Measurements from ENCODE around the gene SPAG16. TPM values are rescaled to one million over a fixed set of nuclear protein-coding genes. Genes with fewer than 3 reads are reported as not detected.

SPAG16 gene
- total RNA-seq, 3 donors from 2014 or later = 25.3 to 42.0 (median 41.7) TPM

DNA sequence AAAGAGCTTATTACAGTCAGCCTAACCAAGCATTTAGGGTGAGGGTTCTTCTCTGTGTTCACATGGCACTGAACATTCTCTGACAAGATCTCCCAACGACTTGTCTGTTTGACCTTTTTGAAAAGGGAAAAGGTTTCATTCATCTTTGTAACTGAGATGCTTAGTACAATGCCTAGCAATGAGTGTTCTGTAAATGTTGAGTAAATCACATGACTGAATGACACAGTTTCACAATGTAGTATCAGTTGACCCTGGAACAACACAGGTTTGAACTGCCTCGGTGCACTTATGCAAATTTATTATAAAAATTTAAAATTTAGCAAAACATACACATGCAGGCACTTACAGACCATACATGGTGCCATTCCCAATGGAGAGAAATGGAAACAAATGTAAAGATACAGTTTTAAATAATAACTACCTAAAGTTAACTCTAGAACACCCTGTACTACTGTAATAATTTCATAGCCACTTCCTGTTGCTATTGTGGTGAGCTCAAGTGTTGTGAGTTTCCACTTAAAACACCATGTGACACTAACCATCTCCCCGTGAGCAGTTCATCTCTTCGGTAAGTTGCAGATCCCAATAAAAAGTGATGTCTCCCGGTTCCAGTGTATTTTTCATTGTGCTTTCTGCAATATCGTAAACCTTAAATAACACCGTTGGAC is 1092.5 kb downstream of the SPAG16 start:
- Histone ChIP-seq H3K27me3 (no peaks in the 10 kb centered on the region), H3K4me1 (no peaks in the 10 kb centered on the region), H3K9me3 (no peaks in the 10 kb centered on the region), H3K27ac (no peak overlapping the region), H3K36me3 (no peaks in the 10 kb centered on the region), H3K4me3 (no peak overlapping the region)
- intact Hi-C loops (cut with DNase I; ENCODE audit: low total_unique reads) = no loop called here
- TF ChIP-seq POLR2AphosphoS5 (IDR thresholded peaks at IDR 0.05) (no peak), POLR2A (IDR thresholded peaks at IDR 0.05) (no peak)
- TF ChIP-seq, protein P1, sequence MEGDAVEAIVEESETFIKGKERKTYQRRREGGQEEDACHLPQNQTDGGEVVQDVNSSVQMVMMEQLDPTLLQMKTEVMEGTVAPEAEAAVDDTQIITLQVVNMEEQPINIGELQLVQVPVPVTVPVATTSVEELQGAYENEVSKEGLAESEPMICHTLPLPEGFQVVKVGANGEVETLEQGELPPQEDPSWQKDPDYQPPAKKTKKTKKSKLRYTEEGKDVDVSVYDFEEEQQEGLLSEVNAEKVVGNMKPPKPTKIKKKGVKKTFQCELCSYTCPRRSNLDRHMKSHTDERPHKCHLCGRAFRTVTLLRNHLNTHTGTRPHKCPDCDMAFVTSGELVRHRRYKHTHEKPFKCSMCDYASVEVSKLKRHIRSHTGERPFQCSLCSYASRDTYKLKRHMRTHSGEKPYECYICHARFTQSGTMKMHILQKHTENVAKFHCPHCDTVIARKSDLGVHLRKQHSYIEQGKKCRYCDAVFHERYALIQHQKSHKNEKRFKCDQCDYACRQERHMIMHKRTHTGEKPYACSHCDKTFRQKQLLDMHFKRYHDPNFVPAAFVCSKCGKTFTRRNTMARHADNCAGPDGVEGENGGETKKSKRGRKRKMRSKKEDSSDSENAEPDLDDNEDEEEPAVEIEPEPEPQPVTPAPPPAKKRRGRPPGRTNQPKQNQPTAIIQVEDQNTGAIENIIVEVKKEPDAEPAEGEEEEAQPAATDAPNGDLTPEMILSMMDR (IDR thresholded peaks at IDR 0.05) = no peak
- no peak for DNase-seq (ENCODE audit: low spot score in 2 of 2)

DNA sequence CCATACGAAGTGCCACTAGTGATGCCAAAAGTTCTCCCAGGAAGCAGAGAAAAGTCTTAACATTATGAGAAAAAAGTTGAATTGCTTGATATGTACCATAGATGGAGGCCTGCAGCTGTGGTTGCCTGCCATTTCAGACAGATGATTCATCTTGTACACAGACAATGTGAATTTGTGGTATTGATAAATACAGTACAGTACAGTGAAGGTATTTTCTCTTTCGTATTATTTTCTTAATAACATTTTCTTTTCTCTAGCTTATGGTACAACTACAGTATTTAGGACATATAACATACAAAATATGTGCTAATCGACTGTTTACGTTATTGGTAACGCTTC is 1093.0 kb downstream of the SPAG16 start:
- no peaks in the 10 kb centered on the region for H3K4me1 ChIP-seq
- no peak overlapping the region for H3K27ac ChIP-seq
- TF ChIP-seq POLR2AphosphoS5 (IDR thresholded peaks at IDR 0.05) (no peak), POLR2A (IDR thresholded peaks at IDR 0.05) (no peak)
- TF ChIP-seq, protein P1 (IDR thresholded peaks at IDR 0.05) = no peak
- no peak for DNase-seq (ENCODE audit: low spot score in 2 of 2)
- no peaks in the 10 kb centered on the region for H3K9me3 ChIP-seq
- H3K27me3 ChIP-seq = no peaks in the 10 kb centered on the region
- no peak overlapping the region for H3K4me3 ChIP-seq
- no peaks in the 10 kb centered on the region for H3K36me3 ChIP-seq
- intact Hi-C loops (cut with DNase I; ENCODE audit: low total_unique reads) = no loop called here

DNA sequence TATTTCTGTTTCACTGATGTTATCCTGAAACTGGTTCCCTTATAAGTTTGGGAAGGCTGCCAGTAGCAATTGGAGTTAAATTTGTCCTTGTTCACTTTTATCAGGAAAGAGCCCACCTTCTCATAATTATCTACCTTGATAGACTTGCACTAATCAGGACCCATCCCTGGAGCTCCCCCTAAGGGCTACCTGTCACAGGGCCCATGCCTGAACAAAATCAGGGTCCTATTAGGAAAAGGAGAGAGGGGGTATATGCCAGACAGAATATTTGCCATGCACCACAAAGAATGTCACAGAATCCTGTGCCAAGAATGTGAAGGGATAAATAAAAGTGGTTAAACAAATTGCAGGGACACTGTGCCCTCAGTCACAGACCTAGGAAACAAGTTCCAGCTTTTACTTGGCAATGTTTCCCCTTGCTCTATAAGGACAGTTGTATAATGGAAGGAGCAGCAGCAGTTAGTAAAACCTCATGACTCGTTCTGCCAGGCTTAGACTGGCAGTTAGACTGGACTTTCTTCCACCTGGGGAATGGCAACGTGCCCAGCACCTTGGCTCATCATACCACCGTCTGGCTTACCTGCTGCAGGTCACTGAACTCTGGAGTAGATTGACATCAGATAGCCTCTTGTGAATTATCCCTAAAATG is 1094.3 kb downstream of the SPAG16 start:
- no peaks in the 10 kb centered on the region for H3K9me3 ChIP-seq
- H3K27ac ChIP-seq = no peak overlapping the region
- no peaks in the 10 kb centered on the region for H3K36me3 ChIP-seq
- H3K27me3 ChIP-seq = no peaks in the 10 kb centered on the region
- no peak for TF ChIP-seq POLR2AphosphoS5 (IDR thresholded peaks at IDR 0.05)
- TF ChIP-seq, protein P1 (IDR thresholded peaks at IDR 0.05) = no peak
- TF ChIP-seq POLR2A (IDR thresholded peaks at IDR 0.05) = no peak
- DNase-seq (ENCODE audit: low spot score in 2 of 2) = peak; percentile 64 to 79
- H3K4me3 ChIP-seq = no peak overlapping the region
- no peaks in the 10 kb centered on the region for H3K4me1 ChIP-seq
- intact Hi-C loops (cut with DNase I; ENCODE audit: low total_unique reads) = no loop called here

DNA sequence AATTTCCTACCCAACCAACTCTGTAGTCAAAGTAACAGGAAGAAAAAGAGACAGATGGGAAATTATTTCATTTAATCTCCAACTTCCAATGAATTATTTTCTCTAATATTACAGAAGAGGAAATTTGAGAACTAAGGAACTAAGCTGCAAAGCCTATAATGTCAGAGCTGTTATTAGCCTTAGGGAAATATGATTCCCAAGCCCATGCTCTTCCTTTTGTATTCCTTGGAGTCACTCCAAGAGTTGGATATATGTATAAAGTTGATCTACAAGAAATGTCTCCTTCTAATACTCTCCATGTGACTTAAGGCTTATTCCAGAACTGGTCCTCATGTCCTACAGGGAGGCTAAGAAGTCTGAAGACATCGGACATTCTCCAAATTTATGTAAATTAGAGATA is 1095.0 kb downstream of the SPAG16 start:
- H3K4me1 ChIP-seq = no peaks in the 10 kb centered on the region
- no peak for DNase-seq (ENCODE audit: low spot score in 2 of 2)
- no peaks in the 10 kb centered on the region for H3K36me3 ChIP-seq
- H3K27ac ChIP-seq = no peak overlapping the region
- intact Hi-C loops (cut with DNase I; ENCODE audit: low total_unique reads) = no loop called here
- no peaks in the 10 kb centered on the region for H3K9me3 ChIP-seq
- no peak overlapping the region for H3K4me3 ChIP-seq
- TF ChIP-seq, protein P1 (IDR thresholded peaks at IDR 0.05) = no peak
- H3K27me3 ChIP-seq = no peaks in the 10 kb centered on the region

DNA sequence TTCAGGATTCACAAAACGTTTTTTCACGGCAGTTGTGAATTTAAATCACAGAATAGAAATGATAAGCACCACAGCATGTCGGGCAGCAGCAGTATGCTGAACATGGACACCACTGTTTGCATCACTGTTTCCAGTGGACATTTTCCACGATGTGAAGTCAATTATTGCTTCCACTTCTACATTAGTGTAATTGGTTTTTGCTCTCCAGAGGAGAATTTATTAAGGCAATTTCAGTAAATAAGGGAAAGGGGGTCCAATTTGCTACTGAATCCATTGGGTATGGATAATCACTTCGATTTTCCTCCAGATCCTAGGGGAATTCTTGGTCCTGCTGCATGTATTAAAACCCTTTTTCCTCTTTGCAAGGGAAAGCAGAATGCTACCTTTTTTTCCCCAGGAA is 1096.4 kb downstream of the SPAG16 start:
- no peaks in the 10 kb centered on the region for H3K9me3 ChIP-seq
- no peak for DNase-seq (ENCODE audit: low spot score in 2 of 2)
- H3K36me3 ChIP-seq = no peaks in the 10 kb centered on the region
- no peak for TF ChIP-seq POLR2AphosphoS5 (IDR thresholded peaks at IDR 0.05)
- TF ChIP-seq POLR2A (IDR thresholded peaks at IDR 0.05) = no peak
- TF ChIP-seq, protein P1 (IDR thresholded peaks at IDR 0.05) = no peak
- no peaks in the 10 kb centered on the region for H3K4me1 ChIP-seq
- H3K27me3 ChIP-seq = no peaks in the 10 kb centered on the region
- intact Hi-C loops (cut with DNase I; ENCODE audit: low total_unique reads) = no loop called here
- H3K27ac ChIP-seq = no peak overlapping the region
- no peak overlapping the region for H3K4me3 ChIP-seq

All from breast epithelium (tissue), 4 donors.